ENCODE data around the gene RAB11A. TPM values are rescaled to one million over a fixed set of nuclear protein-coding genes. Genes with fewer than 3 reads are reported as not detected.

RAB11A gene
- total RNA-seq, 1 donor from 2014 or later, result 234 TPM

DNA sequence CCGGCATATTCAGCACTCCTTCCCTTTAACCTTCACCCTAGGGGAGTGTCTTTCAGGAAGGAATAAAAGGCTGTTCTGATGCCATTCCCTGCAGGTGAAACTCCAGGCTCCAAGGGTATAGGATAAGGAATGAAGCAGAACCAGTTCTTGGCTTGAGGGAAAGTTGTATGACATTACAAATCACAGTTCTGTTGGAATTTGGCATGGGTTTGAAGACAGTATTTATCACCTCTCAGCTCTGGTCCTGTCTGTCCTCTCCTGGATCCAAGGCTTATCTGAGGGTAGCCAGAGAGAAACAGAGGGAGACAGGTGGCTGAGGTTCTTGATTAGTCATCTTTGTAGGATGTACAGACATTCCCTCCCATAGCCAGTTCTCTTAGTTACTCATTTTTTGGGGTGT is 37.1 kb downstream of the RAB11A start:
- no peak overlapping the region for H3K4me3 Mint-ChIP-seq (ENCODE audit: low read depth)
- no peaks in the 10 kb centered on the region for H3K27me3 Mint-ChIP-seq
- TF ChIP-seq, protein P1, sequence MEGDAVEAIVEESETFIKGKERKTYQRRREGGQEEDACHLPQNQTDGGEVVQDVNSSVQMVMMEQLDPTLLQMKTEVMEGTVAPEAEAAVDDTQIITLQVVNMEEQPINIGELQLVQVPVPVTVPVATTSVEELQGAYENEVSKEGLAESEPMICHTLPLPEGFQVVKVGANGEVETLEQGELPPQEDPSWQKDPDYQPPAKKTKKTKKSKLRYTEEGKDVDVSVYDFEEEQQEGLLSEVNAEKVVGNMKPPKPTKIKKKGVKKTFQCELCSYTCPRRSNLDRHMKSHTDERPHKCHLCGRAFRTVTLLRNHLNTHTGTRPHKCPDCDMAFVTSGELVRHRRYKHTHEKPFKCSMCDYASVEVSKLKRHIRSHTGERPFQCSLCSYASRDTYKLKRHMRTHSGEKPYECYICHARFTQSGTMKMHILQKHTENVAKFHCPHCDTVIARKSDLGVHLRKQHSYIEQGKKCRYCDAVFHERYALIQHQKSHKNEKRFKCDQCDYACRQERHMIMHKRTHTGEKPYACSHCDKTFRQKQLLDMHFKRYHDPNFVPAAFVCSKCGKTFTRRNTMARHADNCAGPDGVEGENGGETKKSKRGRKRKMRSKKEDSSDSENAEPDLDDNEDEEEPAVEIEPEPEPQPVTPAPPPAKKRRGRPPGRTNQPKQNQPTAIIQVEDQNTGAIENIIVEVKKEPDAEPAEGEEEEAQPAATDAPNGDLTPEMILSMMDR (IDR thresholded peaks at IDR 0.05; ENCODE audit: unreplicated experiment), result no peak

DNA sequence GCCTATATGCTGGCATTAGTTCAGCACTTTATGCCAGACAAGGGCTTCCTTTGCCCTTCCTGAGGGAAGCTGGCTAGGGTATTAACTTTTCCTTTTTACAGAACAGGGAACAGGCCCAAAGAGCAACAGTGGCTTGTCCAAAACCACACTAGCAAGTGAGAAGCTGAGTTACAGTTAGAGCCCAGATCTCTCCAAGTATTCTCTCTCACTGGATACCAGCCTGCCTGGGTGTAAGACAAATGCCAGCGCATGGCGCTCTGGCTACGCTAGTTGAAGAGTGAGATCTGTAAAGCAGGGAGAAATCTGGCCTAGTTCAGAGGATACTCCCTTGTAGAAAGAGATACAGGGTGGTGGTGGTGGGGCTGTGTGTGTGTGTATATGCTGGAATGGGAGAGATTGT is 38.4 kb downstream of the RAB11A start:
- H3K9me3 Mint-ChIP-seq (ENCODE audit: low read depth), result no peaks in the 10 kb centered on the region
- no peak overlapping the region for H3K4me3 Mint-ChIP-seq (ENCODE audit: low read depth)
- H3K27ac Mint-ChIP-seq, result no peak overlapping the region
- no peak for DNase-seq (ENCODE audit: low spot score, unreplicated experiment)
- H3K36me3 Mint-ChIP-seq (ENCODE audit: insufficient read depth), result peaks cover 6% of the 10 kb centered on the region
- TF ChIP-seq, protein P1 (IDR thresholded peaks at IDR 0.05; ENCODE audit: unreplicated experiment), result no peak
- H3K4me1 Mint-ChIP-seq (ENCODE audit: low read depth), result peaks cover 9% of the 10 kb centered on the region
- H3K27me3 Mint-ChIP-seq, result no peaks in the 10 kb centered on the region

More for the DNA sequence above, 37.1 kb downstream of the RAB11A start:
- peaks cover 9% of the 10 kb centered on the region for H3K36me3 Mint-ChIP-seq (ENCODE audit: insufficient read depth)
- H3K9me3 Mint-ChIP-seq (ENCODE audit: low read depth), result no peaks in the 10 kb centered on the region
- H3K4me1 Mint-ChIP-seq (ENCODE audit: low read depth), result peaks cover 11% of the 10 kb centered on the region
- peak overlapping the region; percentile 85 for H3K27ac Mint-ChIP-seq
- DNase-seq (ENCODE audit: low spot score, unreplicated experiment), result no peak

DNA sequence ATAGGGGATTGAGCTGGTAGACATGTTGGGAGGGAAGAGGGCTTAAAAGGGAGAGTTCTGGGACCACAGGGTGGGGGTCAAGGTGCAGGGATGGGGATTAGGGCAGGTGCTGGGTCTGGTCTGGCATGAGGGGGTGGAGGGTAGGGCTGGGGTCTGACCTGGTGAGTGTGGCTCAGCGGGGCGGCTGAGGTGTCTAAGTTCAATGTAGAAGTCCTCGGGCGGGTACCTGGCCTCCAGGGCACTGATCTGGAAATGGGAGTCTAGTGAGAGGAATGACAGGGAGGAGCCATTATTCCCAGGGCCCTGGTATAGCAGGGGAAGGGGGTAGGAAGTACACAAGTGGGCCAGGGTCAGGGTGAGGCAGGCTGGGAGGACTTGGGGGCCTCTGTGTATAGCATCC is 39.6 kb downstream of the RAB11A start:
- Mint-ChIP-seq H3K9me3 (ENCODE audit: low read depth) (no peaks in the 10 kb centered on the region), H3K36me3 (ENCODE audit: insufficient read depth) (peaks cover 5% of the 10 kb centered on the region), H3K4me3 (ENCODE audit: low read depth) (no peak overlapping the region), H3K4me1 (ENCODE audit: low read depth) (peaks cover 9% of the 10 kb centered on the region), H3K27me3 (no peaks in the 10 kb centered on the region), H3K27ac (no peak overlapping the region)
- DNase-seq (ENCODE audit: low spot score, unreplicated experiment), result no peak
- TF ChIP-seq, protein P1 (IDR thresholded peaks at IDR 0.05; ENCODE audit: unreplicated experiment), result no peak

DNA sequence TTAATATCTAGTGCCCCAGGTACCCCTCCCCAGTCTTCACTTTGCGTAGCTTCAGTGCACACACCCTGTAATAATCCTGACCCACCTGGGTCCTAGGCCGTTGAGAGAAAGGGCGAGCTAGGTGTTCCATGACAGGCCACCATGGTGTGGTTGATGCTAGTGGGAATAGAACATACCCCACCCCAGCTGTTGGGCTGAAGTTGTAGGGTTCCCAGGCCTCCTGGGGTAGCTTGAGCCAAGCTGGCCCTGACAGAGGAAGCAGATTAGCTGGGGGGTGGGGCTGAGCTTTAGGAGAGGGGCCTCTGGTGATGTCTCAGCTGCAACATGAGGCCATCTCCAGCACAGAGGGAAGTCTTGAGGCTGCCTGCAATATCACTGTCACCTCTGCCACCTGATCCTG is 40.5 kb downstream of the RAB11A start:
- Mint-ChIP-seq H3K36me3 (ENCODE audit: insufficient read depth) (peaks cover 5% of the 10 kb centered on the region), H3K4me1 (ENCODE audit: low read depth) (peaks cover 9% of the 10 kb centered on the region), H3K4me3 (ENCODE audit: low read depth) (no peak overlapping the region), H3K27me3 (no peaks in the 10 kb centered on the region), H3K27ac (no peak overlapping the region), H3K9me3 (ENCODE audit: low read depth) (no peaks in the 10 kb centered on the region)
- TF ChIP-seq, protein P1 (IDR thresholded peaks at IDR 0.05; ENCODE audit: unreplicated experiment), result no peak
- DNase-seq (ENCODE audit: low spot score, unreplicated experiment), result no peak

DNA sequence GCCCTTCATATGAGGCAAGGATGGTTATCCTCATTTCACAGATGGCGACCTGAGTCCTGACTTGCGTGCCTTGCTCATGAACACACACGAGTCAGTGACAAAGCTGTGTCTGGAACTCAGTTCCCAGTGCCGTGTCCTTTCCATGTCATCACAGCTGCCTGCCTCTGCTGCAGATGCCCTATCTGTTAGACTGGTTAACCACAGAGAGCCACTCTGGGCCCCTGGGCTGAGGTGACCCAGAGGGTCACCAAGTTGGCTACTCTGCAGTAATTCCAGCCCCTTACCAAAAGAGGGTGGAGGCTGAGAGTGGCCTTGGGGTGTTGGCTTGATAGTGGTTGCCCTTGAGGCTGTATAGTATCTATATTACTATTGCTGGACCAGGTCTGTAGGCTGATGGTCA is 41.0 kb downstream of the RAB11A start:
- TF ChIP-seq, protein P1 (IDR thresholded peaks at IDR 0.05; ENCODE audit: unreplicated experiment), result no peak
- H3K27me3 Mint-ChIP-seq, result no peaks in the 10 kb centered on the region
- DNase-seq (ENCODE audit: low spot score, unreplicated experiment), result no peak
- H3K27ac Mint-ChIP-seq, result no peak overlapping the region
- H3K36me3 Mint-ChIP-seq (ENCODE audit: insufficient read depth), result peaks cover 4% of the 10 kb centered on the region
- no peak overlapping the region for H3K4me3 Mint-ChIP-seq (ENCODE audit: low read depth)
- H3K9me3 Mint-ChIP-seq (ENCODE audit: low read depth), result no peaks in the 10 kb centered on the region
- H3K4me1 Mint-ChIP-seq (ENCODE audit: low read depth), result peaks cover 9% of the 10 kb centered on the region

Measured in progenitor cell of endocrine pancreas (in vitro differentiated cells).